Measurements from ENCODE around the gene MCTP1. TPM values are rescaled to one million over a fixed set of nuclear protein-coding genes. Genes with fewer than 3 reads are reported as not detected.

MCTP1 gene
- total and polyA plus RNA-seq, 2 of the 8 experiments (the other 6 are each of a cell fraction or from before 2014, with no cell fraction given) = 0.56 to 3.4 TPM

GRCh38 chr5:94793113-94793815 lies 491.6 kb downstream of the MCTP1 start:
- POLR2A ChIA-PET (ENCODE audit: partially characterized antibody) = no interaction called here
- no peaks in the 10 kb centered on the region for H3K36me3 ChIP-seq (ENCODE audit: control insufficient read depth in 2 of 4, insufficient read depth in 4 of 4, low read length in 3 of 4)
- no peaks in the 10 kb centered on the region for H3K79me2 ChIP-seq (ENCODE audit: control insufficient read depth in 1 of 2, insufficient read depth in 2 of 2, low read length in 2 of 2)
- H4K91ac ChIP-seq (replicated peaks; ENCODE audit: insufficient read length, low read length) = no peak overlapping the region
- CTCF ChIA-PET (ENCODE audit: partially characterized antibody) = interaction anchor here (1.1 to 2.2 kb wide), 3 partner anchors 11 to 37 kb away, joined by 3 to 8 read pairs (median 4); no protein-coding TSS in a partner anchor
- no peak overlapping the region for H3K56ac ChIP-seq (replicated peaks; ENCODE audit: insufficient read length, low read depth, low read length)
- H3K9ac ChIP-seq (replicated peaks in 1 of 4; ENCODE audit: extremely low read depth in 1 of 4, low read depth in 3 of 4, low read length in 3 of 4) = no peak overlapping the region
- no peak overlapping the region for H3K23ac ChIP-seq (ENCODE audit: insufficient read length)
- H3K14ac ChIP-seq (ENCODE audit: insufficient read length) = no peak overlapping the region
- H3K4me2 ChIP-seq (ENCODE audit: insufficient read depth in 1 of 2, low read depth in 2 of 2, low read length in 2 of 2) = no peak overlapping the region
- no peaks in the 10 kb centered on the region for H3K23me2 ChIP-seq (ENCODE audit: low read depth, low read length)
- no peaks in the 10 kb centered on the region for H3K79me1 ChIP-seq (ENCODE audit: low read depth, low read length)
- H2BK120ac ChIP-seq (replicated peaks; ENCODE audit: low read depth, low read length) = no peak overlapping the region
- H2BK12ac ChIP-seq (ENCODE audit: low read depth, low read length) = no peak overlapping the region
- no peak overlapping the region for H3K18ac ChIP-seq (ENCODE audit: extremely low read depth, low read length)
- no peaks in the 10 kb centered on the region for H4K20me1 ChIP-seq (replicated peaks in 1 of 2; ENCODE audit: control insufficient read depth in 1 of 2, insufficient read depth in 2 of 2, low read length in 2 of 2)
- no peak overlapping the region for H3K4ac ChIP-seq (replicated peaks; ENCODE audit: insufficient read length, low read depth, low read length)
- H2BK5ac ChIP-seq (ENCODE audit: low read depth, low read length) = no peak overlapping the region
- no peaks in the 10 kb centered on the region for H3K9me3 ChIP-seq (ENCODE audit: insufficient read depth in 2 of 2, low read depth in 1 of 2, low read length in 1 of 2)
- H2AFZ ChIP-seq (ENCODE audit: low read length) = no peak overlapping the region
- no peak overlapping the region for H2BK20ac ChIP-seq (ENCODE audit: low read length)
- H2AK5ac ChIP-seq (ENCODE audit: low read depth, low read length) = no peak overlapping the region
- H2BK15ac ChIP-seq (ENCODE audit: low read length) = no peak overlapping the region
- no peak overlapping the region for H3K4me3 ChIP-seq (ENCODE audit: extremely low read depth in 1 of 4, insufficient read depth in 2 of 4, low read depth in 3 of 4, low read length in 4 of 4)
- 80% methylated on average over 4 of the region's 4 CpGs; no CpG with 5 or more reads in 1 of the 2 experiments for WGBS, 2 experiments (ENCODE audit: extremely low coverage in 1 of 2, insufficient coverage in 1 of 2, insufficient read length in 1 of 2, insufficient replicate concordance in 2 of 2, low coverage in 1 of 2, low lambda C conversion rate in 2 of 2, missing lambda C conversion rate in 1 of 2)
- H4K5ac ChIP-seq (ENCODE audit: insufficient read length, low read depth, low read length) = no peak overlapping the region
- FAIRE-seq (no peak), DNase-seq (ENCODE audit: low read depth in 1 of 2, low spot score in 2 of 2) (no peak)
- H3K27me3 ChIP-seq (replicated peaks in 1 of 4; ENCODE audit: control insufficient read depth in 3 of 4, extremely low read depth in 1 of 4, insufficient read depth in 3 of 4, low read length in 3 of 4) = no peaks in the 10 kb centered on the region
- no peak overlapping the region for H3K27ac ChIP-seq (ENCODE audit: low read depth, low read length)
- no peaks in the 10 kb centered on the region for H3K4me1 ChIP-seq (replicated peaks in 1 of 4; ENCODE audit: control insufficient read depth in 3 of 4, insufficient read depth in 4 of 4, low read length in 3 of 4)
- H4K8ac ChIP-seq (ENCODE audit: extremely low read depth, insufficient read depth, low read length) = no peak overlapping the region
- TF ChIP-seq, protein P1, sequence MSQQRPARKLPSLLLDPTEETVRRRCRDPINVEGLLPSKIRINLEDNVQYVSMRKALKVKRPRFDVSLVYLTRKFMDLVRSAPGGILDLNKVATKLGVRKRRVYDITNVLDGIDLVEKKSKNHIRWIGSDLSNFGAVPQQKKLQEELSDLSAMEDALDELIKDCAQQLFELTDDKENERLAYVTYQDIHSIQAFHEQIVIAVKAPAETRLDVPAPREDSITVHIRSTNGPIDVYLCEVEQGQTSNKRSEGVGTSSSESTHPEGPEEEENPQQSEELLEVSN (IDR thresholded peaks at IDR 0.05) = no peak
- TF ChIP-seq KDM5A (IDR thresholded peaks at IDR 0.05; ENCODE audit: low read length) (no peak), ZNF274 (IDR thresholded peaks at IDR 0.05; ENCODE audit: borderline replicate concordance, extremely low read depth, low read length) (no peak), CBX5 (IDR thresholded peaks at IDR 0.05; ENCODE audit: low read depth, low read length) (no peak), EP300 (IDR thresholded peaks at IDR 0.05; ENCODE audit: borderline replicate concordance in 1 of 2, low read depth in 2 of 2, low read length in 2 of 2) (no peak), JUND (IDR thresholded peaks at IDR 0.05; ENCODE audit: low read length) (no peak), POLR2A (IDR thresholded peaks at IDR 0.05; ENCODE audit: control extremely low read depth in 1 of 2, low read depth in 2 of 2, low read length in 2 of 2) (no peak), SP2 (IDR thresholded peaks at IDR 0.05; ENCODE audit: low read length) (no peak), HDAC6 (IDR thresholded peaks at IDR 0.05; ENCODE audit: low read depth, low read length) (no peak), CHD1 (IDR thresholded peaks at IDR 0.05; ENCODE audit: low read depth, low read length) (no peak), GABPA (IDR thresholded peaks at IDR 0.05; ENCODE audit: borderline replicate concordance, insufficient read depth, low read length) (no peak)
- TF ChIP-seq, protein P2, sequence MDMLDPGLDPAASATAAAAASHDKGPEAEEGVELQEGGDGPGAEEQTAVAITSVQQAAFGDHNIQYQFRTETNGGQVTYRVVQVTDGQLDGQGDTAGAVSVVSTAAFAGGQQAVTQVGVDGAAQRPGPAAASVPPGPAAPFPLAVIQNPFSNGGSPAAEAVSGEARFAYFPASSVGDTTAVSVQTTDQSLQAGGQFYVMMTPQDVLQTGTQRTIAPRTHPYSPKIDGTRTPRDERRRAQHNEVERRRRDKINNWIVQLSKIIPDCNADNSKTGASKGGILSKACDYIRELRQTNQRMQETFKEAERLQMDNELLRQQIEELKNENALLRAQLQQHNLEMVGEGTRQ (IDR thresholded peaks at IDR 0.05; ENCODE audit: low read length) = no peak

Data from H1 (cell line).